ENCODE data around the gene ATG4C.

The ATG4C gene

GRCh38 chr1:62906428-62906886 is 122.5 kb downstream of the ATG4C start:
- DNase-seq = no peak

DNA sequence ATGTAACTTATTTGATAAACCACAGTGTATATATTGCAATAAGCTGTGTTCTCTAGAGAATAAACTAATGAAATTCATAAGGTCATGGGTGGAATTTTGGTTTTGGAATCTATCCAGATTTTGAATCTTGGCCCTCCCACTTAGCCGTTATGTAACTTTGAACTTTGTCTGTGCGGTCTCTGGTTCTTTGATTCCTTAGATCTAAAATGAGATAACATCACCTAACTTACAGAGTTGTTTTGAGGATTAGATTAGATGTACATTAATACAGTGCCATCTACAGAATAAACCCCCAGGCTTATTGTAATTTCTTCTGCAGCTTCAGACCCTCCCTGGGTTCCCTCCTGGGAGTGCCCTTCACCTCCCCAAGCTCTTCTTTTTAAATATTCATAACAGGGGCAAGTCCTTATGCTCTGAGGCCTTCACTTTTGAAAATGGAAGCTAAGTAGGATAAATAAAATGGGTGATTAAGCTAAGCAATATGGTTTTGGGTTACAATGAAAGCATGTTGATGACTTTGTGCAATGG is 124.3 kb downstream of the ATG4C start:
- no peak for DNase-seq

- DNase-seq = no peak
Measured at GRCh38 chr1:62912028-62912638, 128.2 kb downstream of the ATG4C start.

All from NCI-H446 (cell line).